Measurements from ENCODE around the gene ELMO1.

The ELMO1 gene

GRCh38 chr7:37081436-37081835, 367.2 kb downstream of the ELMO1 start:
- no peak for DNase-seq (ENCODE audit: low read depth)
- no peak for TF ChIP-seq CTCF (conservative IDR thresholded peaks at IDR 0.05; ENCODE audit: low read length)
- H3K4me3 ChIP-seq (ENCODE audit: low read length) = no peak overlapping the region

GRCh38 chr7:37079420-37079819, 369.2 kb downstream of the ELMO1 start:
- no peak for DNase-seq (ENCODE audit: low read depth)
- TF ChIP-seq CTCF (conservative IDR thresholded peaks at IDR 0.05; ENCODE audit: low read length) = no peak
- no peak overlapping the region for H3K4me3 ChIP-seq (ENCODE audit: low read length)

GRCh38 chr7:37076668-37077067, 372.0 kb downstream of the ELMO1 start:
- TF ChIP-seq CTCF (conservative IDR thresholded peaks at IDR 0.05; ENCODE audit: low read length) = no peak

GRCh38 chr7:37074370-37074769, 374.3 kb downstream of the ELMO1 start:
- no peak for TF ChIP-seq CTCF (conservative IDR thresholded peaks at IDR 0.05; ENCODE audit: low read length)
- no peak for DNase-seq (ENCODE audit: low read depth)
- H3K4me3 ChIP-seq (ENCODE audit: low read length) = no peak overlapping the region

More at GRCh38 chr7:37076668-37077067, 372.0 kb downstream of the ELMO1 start:
- no peak overlapping the region for H3K4me3 ChIP-seq (ENCODE audit: low read length)
- DNase-seq (ENCODE audit: low read depth) = no peak

- no peak for DNase-seq (ENCODE audit: low read depth)
- H3K4me3 ChIP-seq (ENCODE audit: low read length) = no peak overlapping the region
- TF ChIP-seq CTCF (conservative IDR thresholded peaks at IDR 0.05; ENCODE audit: low read length) = no peak
These were observed 377.5 kb downstream of the ELMO1 start for GRCh38 chr7:37071124-37071523.

GRCh38 chr7:37070471-37070870, 378.2 kb downstream of the ELMO1 start:
- no peak overlapping the region for H3K4me3 ChIP-seq (ENCODE audit: low read length)
- TF ChIP-seq CTCF (conservative IDR thresholded peaks at IDR 0.05; ENCODE audit: low read length) = no peak
- DNase-seq (ENCODE audit: low read depth) = no peak

GRCh38 chr7:37070031-37070430, 378.6 kb downstream of the ELMO1 start:
- H3K4me3 ChIP-seq (ENCODE audit: low read length) = no peak overlapping the region
- TF ChIP-seq CTCF (conservative IDR thresholded peaks at IDR 0.05; ENCODE audit: low read length) = no peak
- DNase-seq (ENCODE audit: low read depth) = no peak

Measured in AG10803 (cell line).